ENCODE data around the gene CEP170B.
"Not testable (repeated sequence)": the region's sequence is repeated elsewhere in the genome, so short reads cannot be mapped to it uniquely, and the experiment has no call there.

Gene CEP170B

GRCh38 chr14:104827177-104828055 is 37.7 kb upstream of the CEP170B start:
- peaks cover 9% of the 10 kb centered on the region for H3K9me3 Mint-ChIP-seq
- H3K27ac Mint-ChIP-seq: no peak overlapping the region
- H3K4me1 Mint-ChIP-seq (ENCODE audit: low read depth): peaks cover 22% of the 10 kb centered on the region
- peaks cover 7% of the 10 kb centered on the region for H3K36me3 Mint-ChIP-seq (ENCODE audit: low read depth)
- H3K4me3 Mint-ChIP-seq: peak overlapping the region; percentile 65
- peaks cover 14% of the 10 kb centered on the region for H3K27me3 Mint-ChIP-seq

GRCh38 chr14:104830781-104831180 is 34.3 kb upstream of the CEP170B start:
- H3K36me3 Mint-ChIP-seq (ENCODE audit: low read depth): no peaks in the 10 kb centered on the region
- no peak overlapping the region for H3K4me3 Mint-ChIP-seq
- peaks cover 3% of the 10 kb centered on the region for H3K27me3 Mint-ChIP-seq
- H3K9me3 Mint-ChIP-seq: no peaks in the 10 kb centered on the region
- peaks cover 10% of the 10 kb centered on the region for H3K4me1 Mint-ChIP-seq (ENCODE audit: low read depth)
- H3K27ac Mint-ChIP-seq: no peak overlapping the region

GRCh38 chr14:104836171-104836935 is 28.7 kb upstream of the CEP170B start:
- not testable (repeated sequence) for H3K9me3 Mint-ChIP-seq; H3K36me3 Mint-ChIP-seq (ENCODE audit: low read depth); H3K27me3 Mint-ChIP-seq; H3K27ac Mint-ChIP-seq; H3K4me1 Mint-ChIP-seq (ENCODE audit: low read depth); H3K4me3 Mint-ChIP-seq

- Mint-ChIP-seq H3K4me3 (no peak overlapping the region), H3K4me1 (ENCODE audit: low read depth) (peaks cover 4% of the 10 kb centered on the region), H3K36me3 (ENCODE audit: low read depth) (no peaks in the 10 kb centered on the region), H3K9me3 (no peaks in the 10 kb centered on the region), H3K27me3 (peaks cover 55% of the 10 kb centered on the region), H3K27ac (no peak overlapping the region)
Observed at GRCh38 chr14:104841730-104842129, 23.3 kb upstream of the CEP170B start.

- Mint-ChIP-seq H3K36me3 (ENCODE audit: low read depth) (no peaks in the 10 kb centered on the region), H3K4me1 (ENCODE audit: low read depth) (peaks cover 4% of the 10 kb centered on the region), H3K9me3 (no peaks in the 10 kb centered on the region), H3K27ac (no peak overlapping the region), H3K27me3 (peaks cover 58% of the 10 kb centered on the region), H3K4me3 (no peak overlapping the region)
Observed at GRCh38 chr14:104843006-104843405, 22.1 kb upstream of the CEP170B start.

GRCh38 chr14:104843442-104844305 is 21.4 kb upstream of the CEP170B start:
- no peaks in the 10 kb centered on the region for H3K9me3 Mint-ChIP-seq
- no peaks in the 10 kb centered on the region for H3K36me3 Mint-ChIP-seq (ENCODE audit: low read depth)
- no peak overlapping the region for H3K27ac Mint-ChIP-seq
- H3K4me3 Mint-ChIP-seq: peak overlapping the region; percentile 26
- H3K4me1 Mint-ChIP-seq (ENCODE audit: low read depth): peaks cover 4% of the 10 kb centered on the region
- H3K27me3 Mint-ChIP-seq: peaks cover 58% of the 10 kb centered on the region

GRCh38 chr14:104844306-104845032 is 20.6 kb upstream of the CEP170B start:
- Mint-ChIP-seq H3K9me3 (no peaks in the 10 kb centered on the region), H3K36me3 (ENCODE audit: low read depth) (no peaks in the 10 kb centered on the region), H3K4me1 (ENCODE audit: low read depth) (peaks cover 4% of the 10 kb centered on the region), H3K27ac (no peak overlapping the region), H3K27me3 (peaks cover 58% of the 10 kb centered on the region), H3K4me3 (no peak overlapping the region)

- Mint-ChIP-seq H3K27me3 (peaks cover 57% of the 10 kb centered on the region), H3K4me1 (ENCODE audit: low read depth) (peaks cover 4% of the 10 kb centered on the region), H3K36me3 (ENCODE audit: low read depth) (no peaks in the 10 kb centered on the region), H3K9me3 (no peaks in the 10 kb centered on the region), H3K27ac (no peak overlapping the region), H3K4me3 (no peak overlapping the region)
Observed at GRCh38 chr14:104845033-104845666, 19.9 kb upstream of the CEP170B start.

GRCh38 chr14:104845834-104846441 is 19.1 kb upstream of the CEP170B start:
- peaks cover 4% of the 10 kb centered on the region for H3K4me1 Mint-ChIP-seq (ENCODE audit: low read depth)
- no peak overlapping the region for H3K27ac Mint-ChIP-seq
- H3K9me3 Mint-ChIP-seq: no peaks in the 10 kb centered on the region
- H3K4me3 Mint-ChIP-seq: no peak overlapping the region
- H3K36me3 Mint-ChIP-seq (ENCODE audit: low read depth): no peaks in the 10 kb centered on the region
- H3K27me3 Mint-ChIP-seq: peaks cover 54% of the 10 kb centered on the region

GRCh38 chr14:104852280-104852663 is 12.8 kb upstream of the CEP170B start:
- H3K27me3 Mint-ChIP-seq: peaks cover 7% of the 10 kb centered on the region
- H3K4me3 Mint-ChIP-seq: no peak overlapping the region
- H3K27ac Mint-ChIP-seq: no peak overlapping the region
- no peaks in the 10 kb centered on the region for H3K4me1 Mint-ChIP-seq (ENCODE audit: low read depth)
- no peaks in the 10 kb centered on the region for H3K36me3 Mint-ChIP-seq (ENCODE audit: low read depth)
- H3K9me3 Mint-ChIP-seq: no peaks in the 10 kb centered on the region

GRCh38 chr14:104855532-104856090 is 9.5 kb upstream of the CEP170B start:
- no peaks in the 10 kb centered on the region for H3K9me3 Mint-ChIP-seq
- no peaks in the 10 kb centered on the region for H3K36me3 Mint-ChIP-seq (ENCODE audit: low read depth)
- no peaks in the 10 kb centered on the region for H3K4me1 Mint-ChIP-seq (ENCODE audit: low read depth)
- H3K27ac Mint-ChIP-seq: no peak overlapping the region
- peaks cover 7% of the 10 kb centered on the region for H3K27me3 Mint-ChIP-seq
- no peak overlapping the region for H3K4me3 Mint-ChIP-seq

- Mint-ChIP-seq H3K4me1 (ENCODE audit: low read depth) (no peaks in the 10 kb centered on the region), H3K27me3 (peaks cover 7% of the 10 kb centered on the region), H3K36me3 (ENCODE audit: low read depth) (no peaks in the 10 kb centered on the region), H3K9me3 (no peaks in the 10 kb centered on the region), H3K4me3 (no peak overlapping the region), H3K27ac (no peak overlapping the region)
Observed at GRCh38 chr14:104856157-104856868, 8.8 kb upstream of the CEP170B start.
